Liver (tissue), 9 donors: ENCODE results near the gene TMSB4X. TPM values are rescaled to one million over a fixed set of nuclear protein-coding genes. Genes with fewer than 3 reads are reported as not detected.

Experiments used
- DNase-seq: peaks from one replicate; pipeline ENCODE4 v3.0.0-alpha.2; 2017; ENCODE audit warnings: low spot score
- H3K27ac ChIP-seq, 2 donors: one replicate each; pipeline ENCODE4 v1.7.0; 2013; ENCODE audit warnings: inconsistent platforms in 2 of 2, low read length in 2 of 2, control low read depth in 1 of 2, low read depth in 1 of 2, mild to moderate bottlenecking in 1 of 2
- H3K27me3 ChIP-seq, 4 donors: one replicate each; pipeline versions ENCODE4 v1.6.1 to v1.7.0; 2013; ENCODE audit warnings: low read length in 3 of 4, inconsistent platforms in 1 of 4, mild to moderate bottlenecking in 1 of 4, moderate library complexity in 1 of 4; ENCODE audit not compliant: control insufficient read depth in 4 of 4, insufficient read depth in 4 of 4
- H3K36me3 ChIP-seq, 4 donors: one replicate each; pipeline versions ENCODE4 v1.6.1 to v1.7.0; 2013; ENCODE audit warnings: low read length in 3 of 4, mild to moderate bottlenecking in 3 of 4, low read depth in 1 of 4, moderate library complexity in 1 of 4; ENCODE audit not compliant: control insufficient read depth in 4 of 4, insufficient read depth in 3 of 4
- H3K4me1 ChIP-seq, 4 donors: one replicate each; pipeline versions ENCODE4 v1.6.1 to v1.7.0; 2013; ENCODE audit warnings: low read length in 3 of 4, mild to moderate bottlenecking in 3 of 4, moderate library complexity in 1 of 4; ENCODE audit not compliant: control insufficient read depth in 4 of 4, insufficient read depth in 4 of 4
- H3K4me3 ChIP-seq, 3 donors: one replicate each; pipeline versions ENCODE4 v1.6.1 to v1.7.0; 2013; ENCODE audit warnings: low read length in 3 of 3, control low read depth in 1 of 3, low read depth in 1 of 3, mild to moderate bottlenecking in 1 of 3
- H3K9ac ChIP-seq, 2 donors: one replicate each; pipeline ENCODE4 v1.7.0; 2013; ENCODE audit warnings: low read length in 2 of 2, mild to moderate bottlenecking in 2 of 2, moderate library complexity in 2 of 2, control low read depth in 1 of 2, low read depth in 1 of 2
- H3K9me3 ChIP-seq, 4 donors: one replicate each; pipeline versions ENCODE4 v1.6.1 to v1.7.0; 2013; ENCODE audit warnings: low read length in 3 of 4; ENCODE audit not compliant: control insufficient read depth in 4 of 4
- ATF3 ChIP-seq: IDR thresholded peaks from 2 replicates; pipeline ENCODE4 v1.6.1; 2016; ENCODE audit warnings: antibody characterized with exemption
- FOXA1 ChIP-seq: IDR thresholded peaks from 2 replicates; pipeline ENCODE4 v1.6.1; 2016; ENCODE audit warnings: antibody characterized with exemption
- HNF4A ChIP-seq, 2 donors: conservative IDR thresholded peaks; 2 replicates each; pipeline ENCODE4 v1.6.1; 2016; ENCODE audit warnings: antibody characterized with exemption in 2 of 2, mild to moderate bottlenecking in 2 of 2
- JUND ChIP-seq, 2 donors: IDR thresholded peaks; 2 replicates each; pipeline ENCODE4 v1.6.1; 2016; ENCODE audit warnings: antibody characterized with exemption in 2 of 2
- NR2F2 ChIP-seq: IDR thresholded peaks from 2 replicates; pipeline ENCODE4 v1.6.1; 2016; ENCODE audit warnings: antibody characterized with exemption
- RXRA ChIP-seq, 2 donors: IDR thresholded peaks; 2 replicates each; pipeline ENCODE4 v1.6.1; 2017 to 2018; ENCODE audit warnings: antibody characterized with exemption in 2 of 2, mild to moderate bottlenecking in 1 of 2
- SP1 ChIP-seq: IDR thresholded peaks from 2 replicates; pipeline ENCODE4 v1.6.1; 2018; ENCODE audit warnings: antibody characterized with exemption, mild to moderate bottlenecking
- TAF1 ChIP-seq: conservative IDR thresholded peaks from 2 replicates; pipeline ENCODE4 v1.6.1; 2016; ENCODE audit warnings: antibody characterized with exemption, mild to moderate bottlenecking
- WGBS: extraction: QIAGEN DNeasy Blood & Tissue Kit; methylation state at CpG from one replicate; pipeline ENCODE4 v1.1.7; 2013; 5-methylcytosine and 5-hydroxymethylcytosine counted together
- polyA plus RNA-seq, 2 donors: library from polyadenylated mRNA; stranded (reverse) in 1 of 2; unstranded in 1 of 2; fragments of 200-250 nt in 1 of 2; fragments of >200 nt in 1 of 2; fragmentation: Nextera tagmentation in 1 of 2; extraction: Ambion mirVana in 1 of 2; gene quantifications; one replicate each; pipeline versions ENCODE4 v1.2.1 to v1.2.3, GENCODE V29; 2013 to 2015
- total RNA-seq, 2 donors: library from RNA; depleted of rRNA; stranded (reverse); fragments of >200 nt; gene quantifications; one replicate each; pipeline ENCODE4 v1.2.3, GENCODE V29; 2014
- TF ChIP-seq, protein P1 (sequence below): IDR thresholded peaks from 2 replicates; pipeline ENCODE4 v1.6.1; 2016; ENCODE audit warnings: antibody characterized with exemption, mild to moderate bottlenecking
- TF ChIP-seq, protein P2 (sequence below): fragments of 150-350 bp; IDR thresholded peaks from 2 replicates; pipeline ENCODE4 v1.5.1; 2017; ENCODE audit warnings: improper control_type of control experiment, low read depth, low read length; ENCODE audit not compliant: missing input control
- donor health status: healthy.
- donor health status: healthy.
- donor health status: healthy.
- donor health status: healthy.
- donor health status: healthy.

The TMSB4X gene
- total and polyA plus RNA-seq, 4 donors: 658 to 1,704 (median 816) TPM

- TF ChIP-seq, protein P1, sequence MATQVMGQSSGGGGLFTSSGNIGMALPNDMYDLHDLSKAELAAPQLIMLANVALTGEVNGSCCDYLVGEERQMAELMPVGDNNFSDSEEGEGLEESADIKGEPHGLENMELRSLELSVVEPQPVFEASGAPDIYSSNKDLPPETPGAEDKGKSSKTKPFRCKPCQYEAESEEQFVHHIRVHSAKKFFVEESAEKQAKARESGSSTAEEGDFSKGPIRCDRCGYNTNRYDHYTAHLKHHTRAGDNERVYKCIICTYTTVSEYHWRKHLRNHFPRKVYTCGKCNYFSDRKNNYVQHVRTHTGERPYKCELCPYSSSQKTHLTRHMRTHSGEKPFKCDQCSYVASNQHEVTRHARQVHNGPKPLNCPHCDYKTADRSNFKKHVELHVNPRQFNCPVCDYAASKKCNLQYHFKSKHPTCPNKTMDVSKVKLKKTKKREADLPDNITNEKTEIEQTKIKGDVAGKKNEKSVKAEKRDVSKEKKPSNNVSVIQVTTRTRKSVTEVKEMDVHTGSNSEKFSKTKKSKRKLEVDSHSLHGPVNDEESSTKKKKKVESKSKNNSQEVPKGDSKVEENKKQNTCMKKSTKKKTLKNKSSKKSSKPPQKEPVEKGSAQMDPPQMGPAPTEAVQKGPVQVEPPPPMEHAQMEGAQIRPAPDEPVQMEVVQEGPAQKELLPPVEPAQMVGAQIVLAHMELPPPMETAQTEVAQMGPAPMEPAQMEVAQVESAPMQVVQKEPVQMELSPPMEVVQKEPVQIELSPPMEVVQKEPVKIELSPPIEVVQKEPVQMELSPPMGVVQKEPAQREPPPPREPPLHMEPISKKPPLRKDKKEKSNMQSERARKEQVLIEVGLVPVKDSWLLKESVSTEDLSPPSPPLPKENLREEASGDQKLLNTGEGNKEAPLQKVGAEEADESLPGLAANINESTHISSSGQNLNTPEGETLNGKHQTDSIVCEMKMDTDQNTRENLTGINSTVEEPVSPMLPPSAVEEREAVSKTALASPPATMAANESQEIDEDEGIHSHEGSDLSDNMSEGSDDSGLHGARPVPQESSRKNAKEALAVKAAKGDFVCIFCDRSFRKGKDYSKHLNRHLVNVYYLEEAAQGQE: no peak
- no peak for TF ChIP-seq HNF4A (conservative IDR thresholded peaks at IDR 0.05)
- TF ChIP-seq SP1: no peak
Observed at GRCh38 chrX:12984603-12985319, 9.9 kb downstream of the TMSB4X start (continued).

- WGBS: 97% methylated on average over 1 of the region's 1 CpG
- Histone ChIP-seq H3K27ac (no peak overlapping the region), H3K36me3 (no peaks in the 10 kb centered on the region), H3K27me3 (no peaks in the 10 kb centered on the region), H3K9ac (no peak overlapping the region), H3K9me3 (no peaks in the 10 kb centered on the region), H3K4me1 (peaks cover 4 to 20% (median 9%) of the 10 kb centered on the region in 4 donors), H3K4me3 (no peak overlapping the region)
- no peak for DNase-seq
- TF ChIP-seq, protein P2, sequence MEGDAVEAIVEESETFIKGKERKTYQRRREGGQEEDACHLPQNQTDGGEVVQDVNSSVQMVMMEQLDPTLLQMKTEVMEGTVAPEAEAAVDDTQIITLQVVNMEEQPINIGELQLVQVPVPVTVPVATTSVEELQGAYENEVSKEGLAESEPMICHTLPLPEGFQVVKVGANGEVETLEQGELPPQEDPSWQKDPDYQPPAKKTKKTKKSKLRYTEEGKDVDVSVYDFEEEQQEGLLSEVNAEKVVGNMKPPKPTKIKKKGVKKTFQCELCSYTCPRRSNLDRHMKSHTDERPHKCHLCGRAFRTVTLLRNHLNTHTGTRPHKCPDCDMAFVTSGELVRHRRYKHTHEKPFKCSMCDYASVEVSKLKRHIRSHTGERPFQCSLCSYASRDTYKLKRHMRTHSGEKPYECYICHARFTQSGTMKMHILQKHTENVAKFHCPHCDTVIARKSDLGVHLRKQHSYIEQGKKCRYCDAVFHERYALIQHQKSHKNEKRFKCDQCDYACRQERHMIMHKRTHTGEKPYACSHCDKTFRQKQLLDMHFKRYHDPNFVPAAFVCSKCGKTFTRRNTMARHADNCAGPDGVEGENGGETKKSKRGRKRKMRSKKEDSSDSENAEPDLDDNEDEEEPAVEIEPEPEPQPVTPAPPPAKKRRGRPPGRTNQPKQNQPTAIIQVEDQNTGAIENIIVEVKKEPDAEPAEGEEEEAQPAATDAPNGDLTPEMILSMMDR: no peak
- TF ChIP-seq HNF4A (conservative IDR thresholded peaks at IDR 0.05) (no peak), SP1 (no peak), TAF1 (no peak), RXRA (IDR thresholded peaks at IDR 0.05) (no peak), NR2F2 (no peak), JUND (IDR thresholded peaks at IDR 0.05) (no peak)
Observed at GRCh38 chrX:12985331-12985730, 10.4 kb downstream of the TMSB4X start.

DNA sequence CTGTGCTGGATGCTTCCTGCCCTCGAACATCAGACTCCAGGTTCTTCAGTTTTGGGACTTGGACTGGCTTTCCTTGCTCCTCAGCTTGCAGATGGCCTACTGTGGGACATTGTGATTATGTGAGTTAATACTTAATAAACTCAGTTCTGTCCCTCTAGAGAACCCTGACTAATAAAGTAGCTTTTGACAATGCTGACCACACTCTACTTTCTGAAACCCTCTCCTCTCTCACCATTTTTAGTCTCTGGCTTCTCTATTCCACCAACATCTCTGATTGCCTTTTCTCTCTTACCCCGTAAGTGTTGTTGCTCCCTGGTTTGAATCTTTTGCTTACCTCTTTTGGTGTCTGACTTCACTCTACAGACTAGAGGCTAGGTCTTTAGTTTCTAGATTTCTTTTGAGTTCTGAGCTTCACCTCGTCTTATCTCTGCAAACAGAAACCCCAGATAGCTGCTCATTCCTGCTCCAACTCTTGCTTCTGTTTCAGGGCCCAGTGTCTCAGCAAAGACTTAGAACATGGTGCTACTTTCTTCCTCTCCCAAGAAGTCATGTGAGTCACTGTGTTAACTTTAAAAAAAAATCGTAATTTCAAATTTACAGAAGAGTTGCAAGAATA, 11.4 kb downstream of the TMSB4X start:
- H3K4me3 ChIP-seq: no peak overlapping the region
- TF ChIP-seq ATF3 (no peak), NR2F2 (no peak), FOXA1 (no peak), SP1 (no peak)
- no peaks in the 10 kb centered on the region for H3K9me3 ChIP-seq
- WGBS: 85% methylated on average over 4 of the region's 4 CpGs
- H3K27me3 ChIP-seq: no peaks in the 10 kb centered on the region
- no peak overlapping the region for H3K9ac ChIP-seq
- peaks cover 4 to 20% (median 9%) of the 10 kb centered on the region in 4 donors for H3K4me1 ChIP-seq
- H3K36me3 ChIP-seq: no peaks in the 10 kb centered on the region
- no peak for DNase-seq
- H3K27ac ChIP-seq: no peak overlapping the region
